Hematopoietic multipotent progenitor cell treated with erythropoietin and hydrocortisone succinate and interleukin-3 and kit ligand, for 6 days (in vitro differentiated cells): ENCODE measurements around the gene RNU7-1.

ENCODE experiments used
- DNase-seq: peaks from one replicate; pipeline ENCODE4 v3.0.0-alpha.2; 2015

Gene RNU7-1

GRCh38 chr12:6938353-6939190, 5.0 kb upstream of the RNU7-1 start:
- no peak for DNase-seq

- DNase-seq: no peak
Observed at GRCh38 chr12:6939191-6939540, 4.5 kb upstream of the RNU7-1 start.

- DNase-seq: no peak
Observed at GRCh38 chr12:6941267-6941666, 2.3 kb upstream of the RNU7-1 start.

GRCh38 chr12:6941782-6942181, 1.8 kb upstream of the RNU7-1 start:
- no peak for DNase-seq

GRCh38 chr12:6942331-6942665, 1.3 kb upstream of the RNU7-1 start:
- peak; percentile 41 for DNase-seq

- DNase-seq: peak; percentile 98
Observed at GRCh38 chr12:6943389-6943721, 261 bp upstream of the RNU7-1 start.

- DNase-seq: peak; percentile 98
Observed at GRCh38 chr12:6944381-6945186, 968 bp downstream of the RNU7-1 start.

- no peak for DNase-seq
Observed at GRCh38 chr12:6945613-6946012, 2.0 kb downstream of the RNU7-1 start.

- peak; percentile 68 for DNase-seq
Observed at GRCh38 chr12:6946033-6946919, 2.7 kb downstream of the RNU7-1 start.

GRCh38 chr12:6946920-6947374, 3.3 kb downstream of the RNU7-1 start:
- no peak for DNase-seq

- DNase-seq: no peak
Observed at GRCh38 chr12:6947615-6948014, 4.0 kb downstream of the RNU7-1 start.

GRCh38 chr12:6948873-6949594, 5.4 kb downstream of the RNU7-1 start:
- DNase-seq: peak; percentile 70

- DNase-seq: peak; percentile 74
Observed at GRCh38 chr12:6950401-6950801, 6.8 kb downstream of the RNU7-1 start.

- peak; percentile 90 for DNase-seq
Observed at GRCh38 chr12:6950811-6951540, 7.4 kb downstream of the RNU7-1 start, which contains the start of gene PTPN6. Gene PTPN6 (plus strand): TSS chr12:6951356. CDS start chr12:6951513, 157 bp downstream.

GRCh38 chr12:6951551-6952120, 8.0 kb downstream of the RNU7-1 start:
- peak; percentile 55 for DNase-seq

- DNase-seq: peak; percentile 61
Observed at GRCh38 chr12:6952121-6952862, 8.7 kb downstream of the RNU7-1 start.

- peak; percentile 49 for DNase-seq
Observed at GRCh38 chr12:6952863-6953441, 9.3 kb downstream of the RNU7-1 start.

- DNase-seq: peak; percentile 93
Observed at GRCh38 chr12:6953442-6954315, 10.1 kb downstream of the RNU7-1 start.
